ENCODE results near the gene CATSPERB.

GRCh38 chr14:91754819-91755218 is 22.9 kb upstream of the CATSPERB start:
- peak; percentile 82 for TF ChIP-seq ZNF707 (CRISPR knock-in tag; conservative IDR thresholded peaks at IDR 0.05)
- no peak for TF ChIP-seq CTCFL (IDR thresholded peaks at IDR 0.05; ENCODE audit: borderline replicate concordance, insufficient read depth, low read depth, low read length, poor library complexity, severe bottlenecking)
